Fibroblast of the conjunctiva (primary cell): ENCODE data around the gene EDIL3.

Source experiments
- DNase-seq: peaks from one replicate; pipeline ENCODE4 v3.0.0-alpha.2; 2010; ENCODE audit warnings: low read depth

The EDIL3 gene

DNA sequence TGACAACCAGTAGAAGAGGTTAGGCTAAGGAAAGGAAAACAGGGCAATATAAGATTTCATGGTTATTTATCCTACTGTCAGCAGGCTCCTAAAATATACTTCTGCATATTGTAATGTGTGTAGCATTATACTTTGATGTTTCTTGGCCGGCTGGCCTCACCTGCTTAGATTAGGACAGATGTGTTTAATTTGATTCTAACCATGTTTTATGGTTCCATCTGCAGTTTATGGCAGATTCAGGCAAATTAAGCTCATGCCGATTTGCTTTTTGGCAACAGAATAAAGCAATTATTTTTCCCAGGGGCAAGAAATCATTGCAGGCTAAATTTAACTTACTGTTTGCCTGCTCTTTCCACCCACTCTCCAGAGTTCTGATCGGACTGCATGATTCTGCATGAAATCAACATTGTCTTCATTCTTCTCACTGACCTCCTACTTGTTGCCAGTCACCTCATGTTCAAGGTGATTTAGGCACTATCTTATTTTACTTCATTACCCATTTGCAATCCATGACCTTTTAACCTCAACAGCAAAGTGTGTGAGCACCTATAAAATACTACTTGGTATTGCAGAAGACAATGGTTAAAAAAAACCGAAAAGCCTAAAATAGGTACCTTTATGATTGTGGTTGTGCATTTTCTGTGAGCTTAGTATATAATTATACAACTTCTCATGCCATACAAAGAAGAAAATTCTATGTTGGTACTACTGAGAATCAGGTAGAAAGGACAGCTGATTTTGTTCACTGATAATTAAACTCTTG lies 125.2 kb downstream of the EDIL3 start:
- DNase-seq, result no peak

DNA sequence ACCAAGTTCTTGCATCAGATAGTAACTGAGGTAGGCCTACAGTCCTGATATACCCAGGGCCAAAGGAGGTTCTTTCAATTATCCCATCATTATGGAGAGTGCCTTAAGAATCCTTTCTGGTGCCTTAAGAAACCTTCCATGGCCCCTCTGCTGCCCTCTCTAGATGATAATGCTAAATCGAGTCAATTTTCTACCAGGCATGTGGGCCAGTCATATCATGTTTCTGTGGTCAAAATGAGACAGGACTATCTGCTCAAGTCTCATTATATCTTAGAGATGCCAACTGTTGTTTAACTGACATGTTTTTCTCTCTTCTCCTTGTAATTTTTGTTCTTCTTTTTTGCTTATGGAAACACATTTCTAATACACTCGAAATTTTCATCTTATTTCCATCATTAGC lies 127.6 kb downstream of the EDIL3 start:
- DNase-seq, result no peak

DNA sequence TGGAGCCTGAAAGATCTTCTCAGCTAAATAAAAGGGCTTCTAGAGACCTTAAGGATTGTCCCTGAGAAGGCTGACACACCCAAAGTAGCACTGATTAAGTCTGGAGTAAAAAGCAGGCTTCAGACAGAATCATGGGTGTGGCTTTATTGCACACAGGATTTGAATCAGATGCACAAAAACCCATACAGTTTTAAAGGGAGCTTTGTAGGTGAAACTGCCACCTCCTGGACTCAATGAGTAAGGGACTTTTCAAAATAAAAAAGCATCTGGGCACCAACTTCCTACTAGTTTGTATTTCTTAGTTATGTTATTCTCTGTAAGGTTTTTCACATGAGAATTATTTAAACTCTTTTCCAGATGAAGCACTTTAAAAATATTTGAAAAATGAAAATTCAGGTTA lies 129.4 kb downstream of the EDIL3 start:
- peak; percentile 28 for DNase-seq

GRCh38 chr5:84253946-84254345 lies 130.7 kb downstream of the EDIL3 start:
- no peak for DNase-seq

- DNase-seq, result no peak
Measured at GRCh38 chr5:84251503-84251902, 133.2 kb downstream of the EDIL3 start.

DNA sequence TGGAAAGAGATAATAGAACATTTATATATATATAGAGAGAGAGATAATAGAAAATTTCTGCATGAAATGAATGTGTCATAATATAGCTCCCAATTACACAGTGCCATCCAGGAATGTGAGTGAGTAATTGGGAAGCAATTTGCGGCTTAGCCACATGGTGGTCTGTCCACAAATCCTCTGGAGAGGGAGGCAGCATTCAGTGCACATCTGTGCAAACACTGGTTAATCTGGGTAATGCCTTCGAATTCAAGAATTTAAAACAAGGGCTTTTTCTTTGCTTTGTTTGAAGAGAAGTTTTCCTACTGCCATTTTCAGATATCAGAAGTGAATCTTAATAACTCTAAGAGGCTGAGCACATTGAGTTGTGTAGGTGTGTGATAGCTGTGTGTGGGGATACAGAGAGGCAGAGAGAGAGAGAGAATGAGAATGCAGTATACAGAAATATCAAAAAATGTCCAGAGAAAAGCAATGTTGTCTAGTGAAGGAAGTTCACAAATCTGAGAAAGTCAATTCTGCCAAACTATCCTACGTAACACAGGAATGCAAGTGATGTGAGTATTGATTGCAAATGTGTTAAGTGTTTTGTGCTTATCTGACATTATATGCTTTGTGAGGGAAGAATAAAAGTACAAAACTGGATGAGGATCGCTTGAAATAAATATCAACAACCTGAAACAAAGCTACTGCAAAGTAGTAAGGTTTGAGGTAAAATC lies 134.6 kb downstream of the EDIL3 start:
- DNase-seq, result peak; percentile 33

DNA sequence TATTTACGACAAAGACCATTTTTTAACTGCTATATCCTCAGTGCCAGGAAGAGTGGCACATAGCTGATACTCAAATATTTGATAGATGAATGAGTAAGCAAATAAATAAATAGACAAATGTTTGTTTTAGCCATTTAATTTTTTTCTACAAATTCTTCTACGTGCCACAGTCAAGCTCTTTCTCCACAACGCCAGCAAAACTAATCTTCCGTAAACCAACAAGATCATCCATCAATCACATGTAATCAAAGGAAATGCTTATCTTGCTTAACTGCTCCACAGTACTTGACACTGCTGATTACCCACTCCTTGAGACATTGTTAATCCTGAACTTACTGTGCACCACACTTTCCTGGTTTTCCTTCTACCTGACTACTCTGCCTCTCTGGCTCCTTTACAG lies 136.7 kb downstream of the EDIL3 start:
- DNase-seq, result no peak

DNA sequence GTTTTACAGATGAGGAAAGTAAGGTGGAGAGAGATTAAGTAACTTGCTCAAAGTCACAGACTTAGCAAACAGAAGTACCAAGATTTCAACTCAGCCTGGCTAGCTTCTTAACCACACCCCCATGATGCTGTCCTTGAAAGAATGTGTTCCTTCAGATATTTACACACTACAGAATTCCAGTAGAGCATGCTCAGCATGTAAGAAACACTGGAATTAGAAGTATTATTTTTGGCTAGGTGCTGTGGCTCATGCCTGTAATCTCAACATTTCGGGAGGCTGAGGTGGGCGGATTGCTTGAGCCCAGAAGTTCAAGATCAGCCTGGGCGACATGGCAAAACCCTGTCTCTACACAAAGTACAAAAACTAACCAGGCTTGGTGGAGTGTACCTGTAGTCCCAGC lies 142.4 kb downstream of the EDIL3 start:
- DNase-seq, result peak; percentile 42

DNA sequence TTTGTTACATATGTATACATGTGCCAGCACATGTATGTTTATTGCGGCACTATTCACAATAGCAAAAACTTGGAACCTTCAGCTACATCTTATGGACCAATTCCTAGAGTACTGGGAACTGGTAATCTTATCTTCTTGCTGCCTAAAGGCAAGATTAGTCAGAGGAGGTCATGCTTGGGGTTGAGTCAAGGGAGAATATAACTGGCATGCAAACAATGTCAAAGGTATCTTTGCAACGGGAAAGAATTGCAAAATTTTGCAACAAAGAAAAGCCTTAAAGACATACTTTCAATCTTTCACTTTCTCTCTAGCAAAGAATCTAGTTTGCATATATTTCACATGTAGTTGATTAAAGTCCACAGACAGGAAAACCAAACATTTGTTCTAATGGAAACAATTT lies 145.2 kb downstream of the EDIL3 start:
- DNase-seq, result peak; percentile 44

GRCh38 chr5:84237126-84237525 lies 147.6 kb downstream of the EDIL3 start:
- DNase-seq, result no peak

- no peak for DNase-seq
Measured at GRCh38 chr5:84231433-84231832, 153.2 kb downstream of the EDIL3 start.

- DNase-seq, result no peak
Measured at GRCh38 chr5:84229045-84229444, 155.6 kb downstream of the EDIL3 start.

DNA sequence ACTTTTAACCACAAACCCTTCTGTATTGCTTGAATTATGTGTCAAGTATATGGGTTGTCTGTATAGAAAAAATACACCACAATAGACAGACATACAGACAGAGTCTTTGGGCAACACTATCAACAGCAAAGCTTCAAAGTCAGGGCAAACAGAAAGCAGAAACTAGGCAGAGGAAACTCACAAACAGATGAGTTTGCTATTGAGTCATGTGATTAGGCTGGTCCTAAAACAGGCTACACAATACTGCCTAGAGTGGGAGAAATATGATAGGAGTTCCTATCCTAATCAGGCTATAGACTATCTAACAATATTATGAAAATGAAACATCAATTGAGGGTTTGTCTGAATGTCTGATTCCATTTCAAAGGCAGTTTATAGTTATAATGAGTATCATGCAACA lies 156.4 kb downstream of the EDIL3 start:
- no peak for DNase-seq

DNA sequence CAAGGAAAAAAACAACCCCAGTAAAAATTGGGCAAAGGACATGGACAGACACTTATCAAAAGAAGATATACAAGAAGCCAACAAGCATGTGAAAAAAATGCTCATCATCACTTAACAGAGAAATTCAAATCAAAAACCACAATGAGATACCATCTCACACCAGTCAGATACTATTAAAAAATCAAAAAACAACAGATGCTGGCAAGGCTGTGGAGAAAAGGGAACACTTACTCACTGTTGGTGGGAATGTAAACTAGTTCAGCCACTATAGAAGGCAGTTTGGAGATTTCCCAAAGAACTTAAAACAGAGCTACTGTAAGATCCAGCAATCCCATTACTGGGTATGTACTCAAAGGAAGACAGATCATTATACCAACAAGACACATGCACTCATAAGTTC lies 157.4 kb downstream of the EDIL3 start:
- no peak for DNase-seq

DNA sequence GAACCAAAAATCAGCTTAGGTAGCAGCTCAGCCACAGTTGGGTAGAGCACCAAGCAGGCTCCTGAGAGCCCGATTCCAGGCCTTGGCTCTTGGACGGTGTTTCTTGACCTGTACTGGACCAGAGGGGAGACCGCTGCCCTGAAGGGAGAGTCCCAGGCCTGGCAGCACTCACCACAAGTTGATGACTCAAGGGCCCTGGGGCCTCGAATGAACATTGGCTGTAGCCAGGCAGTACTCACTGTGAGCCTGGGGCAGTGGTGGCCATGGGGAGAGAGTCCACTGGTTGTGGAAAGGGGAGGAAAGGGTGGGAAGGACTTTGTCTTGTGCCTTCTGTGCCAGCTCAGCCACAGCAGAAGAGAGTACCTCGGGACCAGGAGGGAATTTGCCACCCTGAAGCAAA lies 166.1 kb downstream of the EDIL3 start:
- DNase-seq, result no peak

GRCh38 chr5:84215521-84215920 lies 169.2 kb downstream of the EDIL3 start:
- DNase-seq, result no peak

- no peak for DNase-seq
Measured at GRCh38 chr5:84213861-84214260, 170.8 kb downstream of the EDIL3 start.

DNA sequence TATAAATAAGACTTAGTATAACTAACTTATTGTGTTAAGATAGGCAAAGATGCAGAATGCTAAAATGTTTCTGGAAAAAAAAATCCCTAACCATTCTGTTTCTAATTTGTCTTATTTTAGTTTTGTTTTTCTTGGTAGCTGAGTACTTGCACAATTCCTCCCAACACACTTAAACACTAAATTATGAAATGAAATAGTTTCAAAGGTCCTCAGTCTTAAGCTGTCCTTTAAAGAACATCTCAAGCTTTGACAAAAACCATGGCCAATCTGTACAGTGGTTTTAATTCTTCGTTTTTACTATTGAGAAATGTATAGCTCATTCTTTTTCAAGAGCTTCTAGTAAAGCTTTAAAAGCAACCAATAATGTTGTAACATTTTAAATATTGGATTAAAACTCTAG lies 171.5 kb downstream of the EDIL3 start:
- DNase-seq, result no peak

GRCh38 chr5:84204772-84205171 lies 179.9 kb downstream of the EDIL3 start:
- DNase-seq, result no peak

DNA sequence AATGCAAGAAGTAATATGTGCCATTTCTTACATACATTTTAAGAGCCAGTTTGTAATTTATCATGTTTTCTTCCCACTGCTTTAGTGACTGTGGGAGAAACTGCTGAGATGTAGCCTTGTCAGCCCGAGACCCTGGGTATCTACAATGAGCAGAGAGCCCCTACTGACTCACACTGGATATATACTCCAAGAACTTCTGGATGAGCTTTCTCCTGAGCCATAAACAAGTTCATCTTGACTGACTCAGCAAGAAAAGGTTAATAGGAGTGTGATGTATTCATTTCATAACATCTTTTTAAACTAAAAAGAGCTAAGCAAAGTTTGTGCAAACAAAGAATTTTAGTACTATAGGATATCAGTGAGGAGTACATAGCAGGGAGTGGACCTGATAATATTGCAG lies 182.5 kb downstream of the EDIL3 start:
- no peak for DNase-seq

- DNase-seq, result no peak
Measured at GRCh38 chr5:84197538-84197937, 187.1 kb downstream of the EDIL3 start.

GRCh38 chr5:84191281-84191680 lies 193.4 kb downstream of the EDIL3 start:
- no peak for DNase-seq

GRCh38 chr5:84184857-84185256 lies 199.8 kb downstream of the EDIL3 start:
- no peak for DNase-seq

GRCh38 chr5:84181093-84181492 lies 203.6 kb downstream of the EDIL3 start:
- no peak for DNase-seq
